Melanocyte of skin (primary cell): ENCODE results near the gene SKA3. TPM values are rescaled to one million over a fixed set of nuclear protein-coding genes. Genes with fewer than 3 reads are reported as not detected.

Experiments used
- small RNA-seq, 2 donors: library from RNA; depleted of rRNA; stranded (forward); fragments of <200 nt; gene quantifications; one replicate each; pipeline ENCODE3, GENCODE V24; 2012
- total RNA-seq, 2 donors: library from RNA; depleted of rRNA; stranded (reverse); fragments of >200 nt; gene quantifications; 2 replicates each; pipeline ENCODE4 v1.2.3, GENCODE V29; 2012

SKA3 gene
- total RNA-seq, result 10 to 100 TPM; 11.4 to 18.6 TPM

DNA sequence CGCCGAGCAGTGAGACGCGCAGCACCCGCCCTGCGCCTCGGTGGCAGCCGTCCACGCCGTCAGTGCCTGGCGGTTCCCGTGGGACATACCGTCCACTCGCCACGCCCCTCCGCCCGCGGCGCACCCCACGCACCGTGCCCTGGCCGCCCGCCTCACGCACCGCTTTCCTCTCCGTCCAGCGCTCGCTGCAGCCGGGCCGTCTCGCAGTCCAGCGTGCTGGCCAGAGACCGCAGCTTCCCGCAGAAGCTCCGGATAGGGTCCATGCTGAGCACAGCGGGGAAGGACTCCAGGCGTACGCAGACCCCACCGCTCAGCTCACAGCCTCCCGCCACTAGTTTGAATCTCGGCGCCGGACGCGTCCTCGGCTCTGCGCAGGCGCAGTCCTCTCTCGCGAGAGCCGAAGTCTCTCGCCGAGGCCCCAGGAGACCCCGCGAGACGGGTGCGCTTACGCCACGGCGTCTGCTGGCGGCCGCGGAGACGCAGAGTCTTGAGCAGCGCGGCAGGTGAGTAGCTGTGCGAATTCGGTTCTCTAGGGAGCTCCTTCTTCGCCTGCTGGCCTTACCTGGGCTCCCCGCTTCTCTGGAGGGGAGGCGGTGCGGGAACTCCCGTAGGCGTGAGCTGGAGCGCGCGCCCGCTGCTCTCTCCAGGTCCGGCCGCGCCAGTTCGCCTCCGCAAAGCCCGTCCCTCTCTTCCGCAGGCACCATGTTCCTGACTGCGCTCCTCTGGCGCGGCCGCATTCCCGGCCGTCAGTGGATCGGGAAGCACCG is at the start of gene SKA3, which contains the start of gene MRPL57:
SKA3 (minus strand) TSS at position 338 of the 767 bp plus-strand sequence; CDS start at position 263, 75 bp downstream.
MRPL57 (plus strand) TSS at position 444 of the 767 bp plus-strand sequence; CDS start at position 703, 259 bp downstream.

Small RNA genes lying within 50 kb of the gene (small RNA-seq; reads per million reads assigned to genes)
- gene AL158032.1 (0 reads per million in 2 donors), gene RF00086 (0 to 0.39 reads per million in 2 donors), gene RF02116 (0 reads per million in 2 donors)

Other genes starting within 250 kb of the SKA3 start
- gene LATS2, start 115.0 kb downstream of the SKA3 start, total RNA-seq, result 10 to 100 TPM; 18.6 to 19.0 TPM
- gene SAP18, start 36.4 kb downstream of the SKA3 start, total RNA-seq, result 10 to 100 TPM; 32.3 to 47.3 TPM
- 10 to 100 TPM; 25.5 to 33.6 TPM for gene MRPL57, start 106 bp upstream of the SKA3 start, total RNA-seq